H1 (cell line): ENCODE results near the gene GPC3. TPM values are rescaled to one million over a fixed set of nuclear protein-coding genes. Genes with fewer than 3 reads are reported as not detected.

Experiments used
- CTCF ChIA-PET: fragments of 300-600 bp; sonication (Branson Sonifier 250); formaldehyde crosslinking; loops from one replicate; lab custom pipeline; 2021; ENCODE audit not compliant: partially characterized antibody; lab: Charles Lee
- POLR2A ChIA-PET: fragments of 300-600 bp; sonication (Branson Sonifier 250); formaldehyde crosslinking; loops from one replicate; lab custom pipeline; 2021; ENCODE audit warnings: inconsistent platforms; ENCODE audit not compliant: partially characterized antibody; lab: Charles Lee
- DNase-seq, 2 experiments: peaks; one replicate each; pipeline versions ENCODE4 v3.0.0 to v3.0.0-alpha.2; 2010 to 2022; ENCODE audit warnings: low spot score in 2 of 2, low read depth in 1 of 2, mixed read lengths in 1 of 2
- FAIRE-seq: peaks from 2 replicates; lab custom pipeline; 2011; peaks lifted over from hg19 to GRCh38; lab: Jason Lieb, UNC
- H2AFZ ChIP-seq: 2 replicates; pipeline ENCODE4 v1.8.1; 2012; ENCODE audit warnings: low read length, inconsistent platforms
- H2AK5ac ChIP-seq: 2 replicates; pipeline ENCODE4 v1.6.1; 2013; ENCODE audit warnings: low read depth, low read length
- H2BK120ac ChIP-seq: replicated peaks from 2 replicates; pipeline ENCODE3; 2013; ENCODE audit warnings: low read depth, low read length, inconsistent platforms
- H2BK12ac ChIP-seq: 2 replicates; pipeline ENCODE4 v1.6.1; 2013; ENCODE audit warnings: low read depth, low read length
- H2BK15ac ChIP-seq: 2 replicates; pipeline ENCODE4 v1.6.1; 2013; ENCODE audit warnings: low read length
- H2BK20ac ChIP-seq: 2 replicates; pipeline ENCODE4 v1.6.1; 2013; ENCODE audit warnings: low read length
- H2BK5ac ChIP-seq: 2 replicates; pipeline ENCODE4 v1.6.1; 2013; ENCODE audit warnings: low read depth, low read length
- H3K14ac ChIP-seq: 2 replicates; pipeline ENCODE4 v1.6.1; 2013; ENCODE audit warnings: inconsistent platforms; ENCODE audit not compliant: insufficient read length
- H3K18ac ChIP-seq: 2 replicates; pipeline ENCODE4 v1.6.1; 2013; ENCODE audit warnings: low read length; ENCODE audit errors: extremely low read depth
- H3K23ac ChIP-seq: 2 replicates; pipeline ENCODE4 v1.6.1; 2013; ENCODE audit warnings: inconsistent platforms; ENCODE audit not compliant: insufficient read length
- H3K23me2 ChIP-seq: 2 replicates; pipeline ENCODE4 v1.6.1; 2013; ENCODE audit warnings: low read depth, low read length
- H3K27ac ChIP-seq: 2 replicates; pipeline ENCODE4 v1.6.1; 2011; ENCODE audit warnings: low read depth, low read length, inconsistent platforms
- H3K27me3 ChIP-seq, 4 experiments: replicated peaks in 1 of 4; 1 replicate in 1 of 4; 2 replicates in 3 of 4; pipeline versions ENCODE4 v1.6.1 to v1.8.1; 2011 to 2013; ENCODE audit warnings: low read length in 3 of 4, mild to moderate bottlenecking in 3 of 4, inconsistent platforms in 2 of 4, mixed read lengths in 2 of 4, moderate library complexity in 1 of 4; ENCODE audit not compliant: control insufficient read depth in 3 of 4, insufficient read depth in 3 of 4; ENCODE audit errors: extremely low read depth in 1 of 4
- H3K36me3 ChIP-seq, 4 experiments: 2 replicates each; pipeline versions ENCODE4 v1.6.1 to v1.8.1; 2011 to 2013; ENCODE audit warnings: mild to moderate bottlenecking in 4 of 4, low read length in 3 of 4, moderate library complexity in 2 of 4, control low read depth in 1 of 4, inconsistent platforms in 1 of 4; ENCODE audit not compliant: insufficient read depth in 4 of 4, control insufficient read depth in 2 of 4
- H3K4ac ChIP-seq: replicated peaks from 2 replicates; pipeline ENCODE3; 2013; ENCODE audit warnings: low read length, low read depth, mixed read lengths, inconsistent platforms; ENCODE audit not compliant: insufficient read length
- H3K4me1 ChIP-seq, 4 experiments: replicated peaks in 1 of 4; 1 replicate in 1 of 4; 2 replicates in 3 of 4; pipeline versions ENCODE4 v1.6.1 to v1.8.1; 2011 to 2013; ENCODE audit warnings: low read length in 3 of 4, inconsistent platforms in 2 of 4, mixed read lengths in 1 of 4; ENCODE audit not compliant: insufficient read depth in 4 of 4, control insufficient read depth in 3 of 4
- H3K4me2 ChIP-seq, 2 experiments: 2 replicates each; pipeline versions ENCODE4 v1.6.1 to v1.8.1; 2011 to 2013; ENCODE audit warnings: low read depth in 2 of 2, low read length in 2 of 2, control low read depth in 1 of 2, inconsistent platforms in 1 of 2, mild to moderate bottlenecking in 1 of 2; ENCODE audit not compliant: insufficient read depth in 1 of 2
- H3K4me3 ChIP-seq, 4 experiments: fragments of 200-600, 300-600 bp in 1 of 4; sonication (generic), shearing (Covaris generic), sonication (Bioruptor Twin) in 1 of 4; 2 replicates each; pipeline versions ENCODE4 v1.5.1 to v1.8.1; 2011 to 2016; ENCODE audit warnings: low read length in 4 of 4, low read depth in 3 of 4, control low read depth in 2 of 4, inconsistent platforms in 2 of 4, mild to moderate bottlenecking in 2 of 4, mixed read lengths in 1 of 4, moderate library complexity in 1 of 4; ENCODE audit not compliant: insufficient read depth in 2 of 4; ENCODE audit errors: extremely low read depth in 1 of 4
- H3K56ac ChIP-seq: replicated peaks from 2 replicates; pipeline ENCODE3; 2013; ENCODE audit warnings: low read depth, mild to moderate bottlenecking, mixed read lengths, low read length, inconsistent platforms; ENCODE audit not compliant: insufficient read length
- H3K79me1 ChIP-seq: 2 replicates; pipeline ENCODE4 v1.6.1; 2013; ENCODE audit warnings: low read depth, low read length, control low read depth
- H3K79me2 ChIP-seq, 2 experiments: 2 replicates each; pipeline versions ENCODE4 v1.6.1 to v1.8.1; 2012 to 2013; ENCODE audit warnings: low read length in 2 of 2, mild to moderate bottlenecking in 2 of 2, inconsistent platforms in 1 of 2; ENCODE audit not compliant: insufficient read depth in 2 of 2, control insufficient read depth in 1 of 2
- H3K9ac ChIP-seq, 4 experiments: replicated peaks in 1 of 4; 1 replicate in 1 of 4; 2 replicates in 3 of 4; pipeline versions ENCODE4 v1.6.1 to v1.8.1; 2011 to 2013; ENCODE audit warnings: low read depth in 3 of 4, low read length in 3 of 4, control low read depth in 2 of 4, mild to moderate bottlenecking in 2 of 4, moderate library complexity in 2 of 4, inconsistent platforms in 1 of 4; ENCODE audit errors: extremely low read depth in 1 of 4
- H3K9me3 ChIP-seq, 2 experiments: 2 replicates each; pipeline versions ENCODE4 v1.6.1 to v1.8.1; 2012 to 2013; ENCODE audit warnings: mild to moderate bottlenecking in 2 of 2, moderate library complexity in 2 of 2, control low read depth in 1 of 2, inconsistent platforms in 1 of 2, low read depth in 1 of 2, low read length in 1 of 2, mixed read lengths in 1 of 2; ENCODE audit not compliant: insufficient read depth in 2 of 2
- H4K20me1 ChIP-seq, 2 experiments: replicated peaks in 1 of 2; 2 replicates each; pipeline versions ENCODE3 to v1.8.1; 2011 to 2013; ENCODE audit warnings: inconsistent platforms in 2 of 2, low read length in 2 of 2, mild to moderate bottlenecking in 1 of 2; ENCODE audit not compliant: insufficient read depth in 2 of 2, control insufficient read depth in 1 of 2
- H4K5ac ChIP-seq: 2 replicates; pipeline ENCODE4 v1.6.1; 2013; ENCODE audit warnings: low read length, low read depth, mixed read lengths, inconsistent platforms; ENCODE audit not compliant: insufficient read length
- H4K8ac ChIP-seq: 2 replicates; pipeline ENCODE4 v1.8.0; 2013; ENCODE audit warnings: mild to moderate bottlenecking, moderate library complexity, low read length, inconsistent platforms; ENCODE audit not compliant: insufficient read depth; ENCODE audit errors: extremely low read depth
- H4K91ac ChIP-seq: replicated peaks from 2 replicates; pipeline ENCODE3; 2013; ENCODE audit warnings: low read length, mixed read lengths, inconsistent platforms; ENCODE audit not compliant: insufficient read length
- CREB1 ChIP-seq: IDR thresholded peaks from 2 replicates; pipeline ENCODE4 v1.6.1; 2012; ENCODE audit warnings: inconsistent platforms
- CTBP2 ChIP-seq: IDR thresholded peaks from 2 replicates; pipeline ENCODE4 v1.7.0; 2011; ENCODE audit warnings: borderline replicate concordance, mild to moderate bottlenecking, moderate library complexity, mixed read lengths, low read length; ENCODE audit not compliant: insufficient read depth, insufficient read length
- FOSL1 ChIP-seq: IDR thresholded peaks from 2 replicates; pipeline ENCODE4 v1.6.1; 2011; ENCODE audit warnings: mild to moderate bottlenecking, low read depth, low read length, moderate library complexity; ENCODE audit not compliant: insufficient read depth
- JUN ChIP-seq: IDR thresholded peaks from 2 replicates; pipeline ENCODE4 v1.6.1; 2011; ENCODE audit warnings: low read depth, mild to moderate bottlenecking, improper control_type of control experiment, low read length
- POLR2A ChIP-seq, 2 experiments: IDR thresholded peaks; 1 replicate in 1 of 2; 2 replicates in 1 of 2; pipeline ENCODE4 v1.6.1; 2011; ENCODE audit warnings: low read depth in 2 of 2, low read length in 2 of 2, mild to moderate bottlenecking in 2 of 2; ENCODE audit errors: control extremely low read depth in 1 of 2
- SP4 ChIP-seq: IDR thresholded peaks from 2 replicates; pipeline ENCODE4 v1.6.1; 2012; ENCODE audit warnings: low read length, inconsistent platforms
- TAF7 ChIP-seq: optimal IDR thresholded peaks from 2 replicates; pipeline ENCODE3; 2011; ENCODE audit warnings: low read depth, mild to moderate bottlenecking, inconsistent platforms, low read length, moderate library complexity, borderline replicate concordance
- WGBS, 2 experiments: shearing (Covaris generic) in 1 of 2; methylation state at CpG; one replicate each; pipeline versions ENCODE4 v1.1.6 to v1.1.7; 2013 to 2015; ENCODE audit warnings: low lambda C conversion rate in 2 of 2, mixed read lengths in 2 of 2, inconsistent platforms in 1 of 2, low coverage in 1 of 2, missing lambda C conversion rate in 1 of 2; ENCODE audit not compliant: insufficient replicate concordance in 2 of 2, insufficient coverage in 1 of 2, insufficient read length in 1 of 2; ENCODE audit errors: extremely low coverage in 1 of 2, missing lambda C conversion rate in 1 of 2; 5-methylcytosine and 5-hydroxymethylcytosine counted together
- polyA plus RNA-seq, 7 experiments: library from polyadenylated mRNA; depleted of rRNA in 3 of 7; stranded (reverse) in 5 of 7; unstranded in 2 of 7; fragments of >200 nt in 5 of 7; fragments of 200-250 nt in 2 of 7; gene quantifications; 1 replicate in 5 of 7; 2 replicates in 1 of 7; 4 replicates in 1 of 7; pipeline versions ENCODE4 v1.2.1 to v1.2.3, GENCODE V29; 2011 to 2013; ENCODE audit warnings: missing spikeins in 2 of 7, mixed read lengths in 2 of 7
- total RNA-seq: library from RNA; stranded (reverse); fragmentation: NEBNext Ultra II Directional; extraction: Animal tissue kit (Norgen Biotek cat#: 25700); gene quantifications from 2 replicates; pipeline ENCODE4 v1.2.1, GENCODE V29; 2021
- TF ChIP-seq, protein P1 (sequence below), 3 experiments: IDR thresholded peaks; 1 replicate in 2 of 3; 2 replicates in 1 of 3; pipeline versions ENCODE4 v1.5.1 to v1.6.1; 2011; ENCODE audit warnings: low read length in 3 of 3, mild to moderate bottlenecking in 3 of 3, inconsistent platforms in 2 of 3, low read depth in 1 of 3, moderate library complexity in 1 of 3; ENCODE audit not compliant: insufficient read depth in 1 of 3; ENCODE audit errors: control extremely low read depth in 1 of 3
- TF ChIP-seq, protein P2 (sequence below): IDR thresholded peaks from 2 replicates; pipeline ENCODE4 v1.6.1; 2012; ENCODE audit warnings: inconsistent platforms
- TF ChIP-seq, protein P3 (sequence below): IDR thresholded peaks from 2 replicates; pipeline ENCODE4 v1.6.1; 2012; ENCODE audit warnings: inconsistent platforms

Gene GPC3
- total and polyA plus RNA-seq, 2 of the 8 experiments (the other 6 are each of a cell fraction or from before 2014, with no cell fraction given), result 64.8 to 71.9 TPM

- FAIRE-seq (peak; percentile 50), DNase-seq (no peak)
- no peak overlapping the region for H3K18ac ChIP-seq
- H4K5ac ChIP-seq, result peak overlapping the region; percentile 88
- H4K91ac ChIP-seq, result peak overlapping the region; percentile 42
- POLR2A ChIA-PET, result no interaction called here
- no peak overlapping the region for H3K14ac ChIP-seq
- no peak overlapping the region for H3K56ac ChIP-seq
- H3K9me3 ChIP-seq, result no peaks in the 10 kb centered on the region
- no peak overlapping the region for H2BK120ac ChIP-seq
- no peaks in the 10 kb centered on the region for H3K79me2 ChIP-seq
- H3K79me1 ChIP-seq, result no peaks in the 10 kb centered on the region
- H2BK5ac ChIP-seq, result peak overlapping the region; percentile 71; the same call in 1 of the 2 replicates
- H3K23ac ChIP-seq, result no peak overlapping the region
- no peak overlapping the region for H2AFZ ChIP-seq
- peak overlapping the region in 1 of 4 experiments; percentile 41; a peak in 1 of 8 replicates for H3K4me3 ChIP-seq
- no peaks in the 10 kb centered on the region for H4K20me1 ChIP-seq
- no peak overlapping the region for H4K8ac ChIP-seq
- no peak overlapping the region for H2BK15ac ChIP-seq
- H3K4me2 ChIP-seq, result peak overlapping the region; percentile 42 to 60
- H3K23me2 ChIP-seq, result no peaks in the 10 kb centered on the region
- no peak overlapping the region for H2BK12ac ChIP-seq
- no peak overlapping the region for H2BK20ac ChIP-seq
- H3K4me1 ChIP-seq, result peaks cover 0 to 8% (median 3%) of the 10 kb centered on the region in 4 experiments; a peak in 6 of 7 replicates
- H3K9ac ChIP-seq, result no peak overlapping the region
- H3K4ac ChIP-seq, result no peak overlapping the region
- H3K36me3 ChIP-seq, result no peaks in the 10 kb centered on the region; a peak in 1 of 8 replicates
- H3K27me3 ChIP-seq, result no peaks in the 10 kb centered on the region
- WGBS, 2 experiments, result no CpG with 5 or more reads among the region's 1 CpG
- no peak overlapping the region for H2AK5ac ChIP-seq
- 0 out of 2 replicates have a peak overlapping the region, but pooled peaks have one; percentile 36 for H3K27ac ChIP-seq
- CTCF ChIA-PET, result interaction anchor here (0.7 to 1.1 kb wide), 3 partner anchors 9 to 485 kb away, joined by 3 to 5 read pairs (median 4); no protein-coding TSS in a partner anchor
- TF ChIP-seq FOSL1 (no peak), JUN (no peak), SP4 (no peak), TAF7 (no peak), POLR2A (IDR thresholded peaks at IDR 0.05; ENCODE audit: control extremely low read depth in 1 of 2, low read depth in 2 of 2, low read length in 2 of 2) (no peak), CREB1 (no peak), CTBP2 (no peak)
- TF ChIP-seq, protein P1, sequence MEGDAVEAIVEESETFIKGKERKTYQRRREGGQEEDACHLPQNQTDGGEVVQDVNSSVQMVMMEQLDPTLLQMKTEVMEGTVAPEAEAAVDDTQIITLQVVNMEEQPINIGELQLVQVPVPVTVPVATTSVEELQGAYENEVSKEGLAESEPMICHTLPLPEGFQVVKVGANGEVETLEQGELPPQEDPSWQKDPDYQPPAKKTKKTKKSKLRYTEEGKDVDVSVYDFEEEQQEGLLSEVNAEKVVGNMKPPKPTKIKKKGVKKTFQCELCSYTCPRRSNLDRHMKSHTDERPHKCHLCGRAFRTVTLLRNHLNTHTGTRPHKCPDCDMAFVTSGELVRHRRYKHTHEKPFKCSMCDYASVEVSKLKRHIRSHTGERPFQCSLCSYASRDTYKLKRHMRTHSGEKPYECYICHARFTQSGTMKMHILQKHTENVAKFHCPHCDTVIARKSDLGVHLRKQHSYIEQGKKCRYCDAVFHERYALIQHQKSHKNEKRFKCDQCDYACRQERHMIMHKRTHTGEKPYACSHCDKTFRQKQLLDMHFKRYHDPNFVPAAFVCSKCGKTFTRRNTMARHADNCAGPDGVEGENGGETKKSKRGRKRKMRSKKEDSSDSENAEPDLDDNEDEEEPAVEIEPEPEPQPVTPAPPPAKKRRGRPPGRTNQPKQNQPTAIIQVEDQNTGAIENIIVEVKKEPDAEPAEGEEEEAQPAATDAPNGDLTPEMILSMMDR (IDR thresholded peaks at IDR 0.05; ENCODE audit: control extremely low read depth in 1 of 3, insufficient read depth in 1 of 3, low read depth in 1 of 3, low read length in 3 of 3), result no peak
- TF ChIP-seq, protein P2, sequence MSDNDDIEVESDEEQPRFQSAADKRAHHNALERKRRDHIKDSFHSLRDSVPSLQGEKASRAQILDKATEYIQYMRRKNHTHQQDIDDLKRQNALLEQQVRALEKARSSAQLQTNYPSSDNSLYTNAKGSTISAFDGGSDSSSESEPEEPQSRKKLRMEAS, result no peak
- TF ChIP-seq, protein P3, sequence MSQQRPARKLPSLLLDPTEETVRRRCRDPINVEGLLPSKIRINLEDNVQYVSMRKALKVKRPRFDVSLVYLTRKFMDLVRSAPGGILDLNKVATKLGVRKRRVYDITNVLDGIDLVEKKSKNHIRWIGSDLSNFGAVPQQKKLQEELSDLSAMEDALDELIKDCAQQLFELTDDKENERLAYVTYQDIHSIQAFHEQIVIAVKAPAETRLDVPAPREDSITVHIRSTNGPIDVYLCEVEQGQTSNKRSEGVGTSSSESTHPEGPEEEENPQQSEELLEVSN, result no peak
Measured at GRCh38 chrX:133913009-133913408, 72.4 kb downstream of the GPC3 start.
